Hindlimb muscle (tissue), 1 donor: ENCODE results near the gene HSPA1A. TPM values are rescaled to one million over a fixed set of nuclear protein-coding genes. Genes with fewer than 3 reads are reported as not detected.
"Not testable (repeated sequence)": the region's sequence is repeated elsewhere in the genome, so short reads cannot be mapped to it uniquely, and the experiment has no call there.

ENCODE experiments used
- DNase-seq: peaks from one replicate; pipeline ENCODE4 v3.0.0-alpha.2; 2013
- polyA plus RNA-seq: library from polyadenylated mRNA; unstranded; fragments of 120-200 nt; gene quantifications from one replicate; pipeline ENCODE4 v1.2.1, GENCODE V29; 2013; ENCODE audit not compliant: insufficient read length

Gene HSPA1A
- polyA plus RNA-seq, 1 donor, result 84.3 TPM

GRCh38 chr6:31836474-31837368 lies 21.4 kb downstream of the HSPA1A start:
- no peak for DNase-seq

- no peak for DNase-seq
These were observed 22.2 kb downstream of the HSPA1A start for GRCh38 chr6:31837369-31838113.

- not testable (repeated sequence) for DNase-seq
These were observed 22.8 kb downstream of the HSPA1A start for GRCh38 chr6:31838114-31838553.

GRCh38 chr6:31838968-31839367 lies 23.6 kb downstream of the HSPA1A start:
- DNase-seq, result no peak

GRCh38 chr6:31839779-31840126 lies 24.4 kb downstream of the HSPA1A start:
- DNase-seq, result not testable (repeated sequence)

- no peak for DNase-seq
These were observed 26.7 kb downstream of the HSPA1A start for GRCh38 chr6:31842053-31842452.

- no peak for DNase-seq
These were observed 29.2 kb downstream of the HSPA1A start for GRCh38 chr6:31844507-31844906.

- DNase-seq, result no peak
These were observed 32.1 kb downstream of the HSPA1A start for GRCh38 chr6:31847276-31847978.

- no peak for DNase-seq
These were observed 35.6 kb downstream of the HSPA1A start for GRCh38 chr6:31850765-31851484.

- DNase-seq, result no peak
These were observed 36.1 kb downstream of the HSPA1A start for GRCh38 chr6:31851485-31851832.

GRCh38 chr6:31851980-31852718 lies 36.8 kb downstream of the HSPA1A start:
- DNase-seq, result not testable (repeated sequence)

- not testable (repeated sequence) for DNase-seq
These were observed 42.4 kb downstream of the HSPA1A start for GRCh38 chr6:31857774-31858173.

- no peak for DNase-seq
These were observed 43.4 kb downstream of the HSPA1A start for GRCh38 chr6:31858707-31859106.

GRCh38 chr6:31859923-31860322 lies 44.6 kb downstream of the HSPA1A start:
- DNase-seq, result no peak

GRCh38 chr6:31860349-31860748 lies 45.0 kb downstream of the HSPA1A start:
- no peak for DNase-seq

GRCh38 chr6:31861150-31861549 lies 45.8 kb downstream of the HSPA1A start:
- DNase-seq, result no peak

- no peak for DNase-seq
These were observed 46.6 kb downstream of the HSPA1A start for GRCh38 chr6:31861919-31862343.

GRCh38 chr6:31862344-31863235 lies 47.2 kb downstream of the HSPA1A start, which contains the start of gene NEU1:
Gene NEU1, minus strand, starts transcription at chr6:31862821. Its CDS starts 45 bp downstream, at chr6:31862776.
- peak; percentile 100 for DNase-seq

GRCh38 chr6:31864123-31864562 lies 48.8 kb downstream of the HSPA1A start:
- not testable (repeated sequence) for DNase-seq

- no peak for DNase-seq
These were observed 49.5 kb downstream of the HSPA1A start for GRCh38 chr6:31864818-31865204.
